Fibroblast of lung (primary cell): ENCODE data around the gene FAM180A.

Experiments
- EZH2 ChIP-seq: IDR thresholded peaks from 2 replicates; pipeline ENCODE4 v1.5.1; 2012; ENCODE audit warnings: low read length, control low read depth, mild to moderate bottlenecking; ENCODE audit errors: missing control alignments
- TF ChIP-seq, protein P1 (sequence below), 2 donors: IDR thresholded peaks in 1 of 2; conservative IDR thresholded peaks in 1 of 2; 1 replicate in 1 of 2; 2 replicates in 1 of 2; pipeline ENCODE4 v1.5.1; 2011 to 2012; ENCODE audit warnings: low read length in 2 of 2, control low read depth in 1 of 2, inconsistent platforms in 1 of 2, low read depth in 1 of 2, mild to moderate bottlenecking in 1 of 2

- TF ChIP-seq, protein P1, sequence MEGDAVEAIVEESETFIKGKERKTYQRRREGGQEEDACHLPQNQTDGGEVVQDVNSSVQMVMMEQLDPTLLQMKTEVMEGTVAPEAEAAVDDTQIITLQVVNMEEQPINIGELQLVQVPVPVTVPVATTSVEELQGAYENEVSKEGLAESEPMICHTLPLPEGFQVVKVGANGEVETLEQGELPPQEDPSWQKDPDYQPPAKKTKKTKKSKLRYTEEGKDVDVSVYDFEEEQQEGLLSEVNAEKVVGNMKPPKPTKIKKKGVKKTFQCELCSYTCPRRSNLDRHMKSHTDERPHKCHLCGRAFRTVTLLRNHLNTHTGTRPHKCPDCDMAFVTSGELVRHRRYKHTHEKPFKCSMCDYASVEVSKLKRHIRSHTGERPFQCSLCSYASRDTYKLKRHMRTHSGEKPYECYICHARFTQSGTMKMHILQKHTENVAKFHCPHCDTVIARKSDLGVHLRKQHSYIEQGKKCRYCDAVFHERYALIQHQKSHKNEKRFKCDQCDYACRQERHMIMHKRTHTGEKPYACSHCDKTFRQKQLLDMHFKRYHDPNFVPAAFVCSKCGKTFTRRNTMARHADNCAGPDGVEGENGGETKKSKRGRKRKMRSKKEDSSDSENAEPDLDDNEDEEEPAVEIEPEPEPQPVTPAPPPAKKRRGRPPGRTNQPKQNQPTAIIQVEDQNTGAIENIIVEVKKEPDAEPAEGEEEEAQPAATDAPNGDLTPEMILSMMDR (conservative IDR thresholded peaks at IDR 0.05 in 1 of 2, IDR thresholded peaks at IDR 0.05 in 1 of 2; ENCODE audit: low read depth in 1 of 2, low read length in 2 of 2) = no peak
- TF ChIP-seq EZH2 = no peak
Observed at GRCh38 chr7:135692055-135692454, 56.6 kb downstream of the FAM180A start.
